GM19438 (cell line): ENCODE data around the gene RNF212B.
"Not testable (repeated sequence)": the region's sequence is repeated elsewhere in the genome, so short reads cannot be mapped to it uniquely, and the experiment has no call there.

ENCODE experiments used
- ATAC-seq: cut with Tn5 transposase; IDR thresholded peaks from one replicate; pipeline ENCODE4 v1.9.1; 2021; ENCODE audit warnings: low read depth; ENCODE audit not compliant: unreplicated experiment

The RNF212B gene, protein sequence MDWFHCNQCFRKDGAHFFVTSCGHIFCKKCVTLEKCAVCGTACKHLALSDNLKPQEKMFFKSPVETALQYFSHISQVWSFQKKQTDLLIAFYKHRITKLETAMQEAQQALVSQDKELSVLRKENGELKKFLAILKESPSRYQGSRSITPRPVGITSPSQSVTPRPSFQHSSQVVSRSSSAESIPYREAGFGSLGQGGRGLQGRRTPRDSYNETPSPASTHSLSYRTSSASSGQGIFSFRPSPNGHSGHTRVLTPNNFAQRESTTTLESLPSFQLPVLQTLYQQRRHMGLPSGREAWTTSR

DNA sequence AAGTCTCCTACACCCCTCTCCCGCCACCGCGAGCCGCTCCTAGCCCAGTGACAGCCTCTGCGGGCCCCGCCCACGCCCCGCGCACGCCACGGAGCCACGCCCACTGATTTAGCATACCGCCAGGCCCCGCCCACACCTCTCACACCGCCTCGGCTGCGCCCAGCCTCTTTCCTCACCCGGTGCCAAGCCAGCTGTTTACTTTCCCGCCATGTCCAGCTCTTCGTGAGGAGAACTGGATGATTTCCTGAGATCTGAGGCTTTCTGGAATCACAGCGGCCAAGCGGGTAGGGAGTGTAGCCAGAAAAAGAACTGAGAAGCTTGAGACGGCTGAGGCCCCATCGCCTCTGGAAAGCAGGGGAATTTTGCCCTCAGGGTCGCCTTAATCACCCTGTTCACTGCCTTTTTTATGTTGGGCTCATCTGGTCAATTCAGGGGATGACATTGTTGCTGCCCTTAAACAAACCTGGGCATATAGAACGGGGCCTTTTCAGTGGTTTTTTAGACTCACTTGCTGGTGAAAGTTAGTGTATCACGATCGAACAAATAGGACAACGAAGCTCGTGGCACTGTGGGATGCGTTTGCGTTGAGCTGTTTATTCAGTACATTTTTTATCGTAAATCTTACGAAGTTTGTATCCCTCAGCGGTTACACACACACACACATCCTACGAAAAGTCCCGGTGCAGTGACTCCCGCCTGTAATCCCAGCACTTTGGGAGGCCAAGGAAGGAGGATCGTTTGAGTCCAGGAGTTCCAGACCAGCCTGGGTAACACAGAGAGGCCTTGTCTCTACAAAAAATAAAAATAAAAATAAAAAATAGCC is at the start of gene RNF212B:
Gene RNF212B, plus strand, starts transcription at position 165 of the 823 bp plus-strand sequence. CDS start 2,410 bp downstream, outside the sequence.
- no peak for ATAC-seq

DNA sequence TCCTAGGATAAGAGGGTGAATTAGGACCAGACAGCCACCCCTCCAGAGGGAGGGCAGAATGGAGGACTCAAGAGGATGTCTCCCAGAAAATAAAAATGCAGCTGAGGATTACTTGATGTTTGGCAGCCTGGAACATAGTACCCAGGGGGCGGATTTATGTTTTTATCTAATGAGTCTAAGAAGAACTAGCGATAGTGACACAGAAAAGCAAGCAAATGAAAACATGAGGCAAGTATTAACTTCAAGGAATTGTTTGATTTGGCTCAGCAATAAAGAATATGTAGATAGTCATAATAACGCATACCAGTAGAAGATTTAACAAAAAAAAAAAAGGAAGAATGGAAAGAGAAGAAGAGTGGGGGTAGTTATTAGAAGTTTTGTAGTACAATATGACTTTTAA is 44.3 kb upstream of the RNF212B start:
- ATAC-seq, result no peak

DNA sequence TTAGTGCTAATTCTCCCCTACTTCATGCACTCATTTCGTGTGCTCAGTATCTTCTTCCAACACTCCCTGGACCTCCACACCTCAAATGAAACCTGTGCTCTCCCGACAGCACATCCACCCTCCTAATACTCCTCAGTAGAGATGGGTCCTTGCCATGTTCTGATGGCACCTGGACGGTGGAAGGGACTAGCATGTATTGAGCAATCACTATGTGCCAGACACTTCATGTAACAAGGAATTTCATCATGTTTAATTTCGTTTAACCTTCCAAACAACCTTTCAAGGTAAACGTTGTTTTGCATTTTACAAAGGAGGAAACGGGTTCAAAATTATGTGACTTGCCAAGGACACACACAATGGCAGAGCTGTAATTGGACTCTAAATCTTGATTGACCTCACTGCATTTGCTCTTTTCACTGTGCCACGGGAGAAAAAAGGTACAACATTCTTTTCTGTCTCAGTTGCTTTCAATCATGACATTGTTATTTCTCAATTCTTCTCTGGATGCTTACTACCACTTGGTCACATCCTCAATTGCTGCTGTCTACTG is 42.1 kb upstream of the RNF212B start:
- no peak for ATAC-seq

DNA sequence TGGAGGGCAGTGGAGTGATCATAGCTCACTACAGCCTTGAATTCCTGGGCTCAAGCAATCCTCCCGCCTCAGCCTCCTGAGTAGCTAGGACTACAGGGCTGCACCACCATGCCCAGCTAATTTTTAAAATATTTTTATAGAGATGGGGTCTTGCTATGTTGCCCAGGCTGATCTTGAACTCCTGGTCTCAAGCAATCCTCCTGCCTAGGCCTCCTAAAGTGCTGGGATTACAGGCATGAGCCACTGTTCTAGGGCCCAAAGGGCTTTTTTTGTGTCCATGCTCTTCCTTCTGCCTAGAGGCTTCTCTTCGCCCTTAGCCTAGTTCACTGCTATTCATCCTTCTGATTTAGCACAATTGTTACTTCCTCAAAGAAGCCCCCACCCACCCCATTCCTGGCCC is 41.2 kb upstream of the RNF212B start:
- ATAC-seq, result not testable (repeated sequence)

DNA sequence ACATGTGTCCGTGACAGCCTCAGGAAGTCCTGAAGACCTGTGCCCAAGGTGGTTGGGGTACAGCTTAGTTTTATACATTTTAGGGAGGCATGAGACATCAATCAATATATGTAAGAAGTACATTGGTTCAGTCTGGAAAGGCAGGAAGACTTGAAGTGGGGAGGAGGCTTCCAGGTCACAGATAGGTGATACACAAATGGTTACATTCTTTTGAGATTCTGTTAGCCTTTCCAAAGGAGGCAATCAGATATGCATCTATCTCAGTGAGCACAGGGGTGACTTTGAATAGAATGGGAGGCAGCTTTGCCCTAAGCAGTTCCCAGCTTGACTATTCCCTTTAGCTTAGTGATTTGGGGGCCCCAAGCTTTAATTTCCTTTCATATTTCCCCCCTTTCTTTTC is 38.6 kb upstream of the RNF212B start:
- ATAC-seq, result not testable (repeated sequence)

DNA sequence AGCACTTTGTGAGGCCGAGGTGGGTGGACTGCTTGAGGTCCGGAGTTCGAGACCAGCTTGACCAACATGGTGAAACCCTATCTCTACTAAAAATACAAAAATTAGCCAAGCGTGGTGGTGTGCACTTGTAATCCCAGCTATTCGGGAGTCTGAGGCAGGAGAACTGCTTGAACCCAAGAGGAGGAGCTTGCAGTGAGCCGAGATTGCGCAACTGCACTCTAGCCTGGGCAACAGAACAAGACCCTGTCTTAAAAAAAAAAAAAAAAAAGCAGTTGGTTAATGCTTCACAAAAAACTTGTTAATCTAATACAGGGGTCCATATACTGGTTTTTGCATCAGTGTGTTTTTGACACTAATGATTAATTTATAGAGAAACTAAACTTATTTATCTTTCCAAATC is 35.7 kb upstream of the RNF212B start:
- ATAC-seq, result no peak

DNA sequence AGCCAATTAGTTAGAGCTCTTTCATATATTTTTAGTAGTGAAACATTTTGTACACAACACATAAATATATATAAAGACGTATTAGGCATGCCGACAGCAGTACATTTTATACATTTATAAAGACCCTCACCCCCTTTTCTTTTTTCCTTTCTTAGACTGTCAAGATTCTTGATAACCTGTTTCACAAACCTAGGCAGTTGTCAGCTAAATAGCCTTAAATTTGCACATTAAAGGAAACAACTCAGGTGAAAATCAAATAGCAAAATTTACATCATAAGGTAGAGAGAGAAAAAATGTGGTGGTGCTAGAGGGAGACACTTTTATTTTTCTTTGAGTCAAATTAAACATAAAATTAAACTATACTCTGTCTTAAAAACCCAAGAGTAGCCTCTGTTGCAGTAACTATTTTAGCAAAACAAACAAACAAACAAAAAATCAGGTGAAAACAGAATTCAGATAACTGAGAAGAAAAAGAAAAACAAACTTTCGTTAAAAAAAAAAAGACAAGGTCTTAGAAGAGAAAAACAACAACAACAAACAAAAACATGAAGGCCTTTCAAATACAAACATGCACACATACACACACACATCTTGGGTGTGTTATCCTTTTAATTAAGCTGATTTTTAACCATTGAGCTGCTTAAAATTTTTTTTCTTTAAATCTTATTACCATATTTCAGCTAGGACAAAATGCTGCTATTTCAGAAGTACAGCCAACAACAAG is 31.2 kb upstream of the RNF212B start:
- no peak for ATAC-seq

DNA sequence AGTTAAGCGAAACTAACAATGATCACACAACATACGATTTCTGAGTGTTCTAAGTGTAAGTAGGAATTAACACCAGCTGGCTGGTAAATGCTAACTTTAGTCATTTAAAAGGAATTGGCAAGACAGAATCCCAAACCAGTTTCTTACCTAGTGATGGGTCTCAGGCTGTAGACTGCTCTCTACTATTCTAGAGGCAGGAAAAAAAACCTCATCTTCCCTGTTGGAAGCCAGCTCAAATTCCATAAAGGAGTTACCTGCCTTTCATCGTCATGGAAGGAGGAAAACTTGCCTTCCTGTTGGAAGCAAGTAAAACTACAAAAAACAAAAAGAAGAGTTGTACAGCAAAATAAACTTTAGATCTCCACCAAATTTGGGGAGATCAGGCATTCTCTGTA is 30.6 kb upstream of the RNF212B start:
- ATAC-seq, result no peak

DNA sequence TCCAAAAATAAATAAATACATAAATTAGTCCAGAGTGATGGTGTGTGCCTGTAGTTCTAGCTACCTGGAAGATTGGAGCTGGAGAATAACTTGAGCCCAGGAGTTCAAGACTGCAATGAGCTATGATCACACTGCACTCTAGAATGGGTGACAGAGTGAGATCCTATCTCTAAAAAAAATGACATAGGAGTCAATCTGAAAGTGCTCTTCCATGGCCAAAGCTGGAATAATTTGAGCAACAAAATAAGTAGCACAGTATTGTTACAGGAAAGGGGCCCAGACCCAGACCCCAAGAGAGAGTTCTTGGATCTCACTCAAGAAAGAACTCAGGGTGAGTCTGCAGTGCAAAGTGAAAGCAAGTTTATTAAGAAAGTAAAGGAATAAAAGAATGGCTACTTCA is 29.4 kb upstream of the RNF212B start:
- no peak for ATAC-seq

DNA sequence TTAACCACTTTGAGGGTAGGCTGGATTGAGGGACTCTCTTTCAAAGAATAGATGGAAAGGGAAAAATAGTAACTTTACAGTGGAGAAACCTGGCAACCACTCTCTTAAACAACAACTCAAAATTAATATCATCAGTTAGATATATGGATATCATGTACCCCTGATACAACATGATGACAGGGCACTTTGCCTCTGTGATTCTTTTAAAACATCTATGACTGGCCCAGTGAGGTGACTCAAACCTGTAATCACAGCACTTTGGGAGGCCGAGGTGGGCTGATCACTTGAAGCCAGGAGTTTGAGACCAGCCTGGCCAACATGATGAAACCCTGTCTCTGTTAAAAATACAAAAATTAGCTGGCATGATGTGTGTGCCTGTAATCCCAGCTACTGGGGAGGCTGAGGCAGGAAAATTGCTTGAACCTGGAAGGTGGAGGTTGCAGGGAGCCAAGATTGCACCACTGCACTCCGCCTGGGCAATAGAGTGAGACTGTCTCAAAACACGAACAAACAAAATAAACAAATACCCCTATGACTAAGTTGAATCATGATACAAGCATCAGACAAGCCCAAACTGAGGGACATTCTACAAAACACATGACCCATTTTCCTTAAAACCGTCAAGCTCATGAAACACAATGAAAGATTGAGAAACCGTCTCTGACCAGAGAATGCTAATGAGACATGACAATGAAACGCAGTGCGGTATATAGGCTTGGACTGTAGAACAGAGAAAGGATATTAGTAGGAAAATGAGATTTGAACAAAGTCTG is 27.9 kb upstream of the RNF212B start:
- ATAC-seq, result no peak

DNA sequence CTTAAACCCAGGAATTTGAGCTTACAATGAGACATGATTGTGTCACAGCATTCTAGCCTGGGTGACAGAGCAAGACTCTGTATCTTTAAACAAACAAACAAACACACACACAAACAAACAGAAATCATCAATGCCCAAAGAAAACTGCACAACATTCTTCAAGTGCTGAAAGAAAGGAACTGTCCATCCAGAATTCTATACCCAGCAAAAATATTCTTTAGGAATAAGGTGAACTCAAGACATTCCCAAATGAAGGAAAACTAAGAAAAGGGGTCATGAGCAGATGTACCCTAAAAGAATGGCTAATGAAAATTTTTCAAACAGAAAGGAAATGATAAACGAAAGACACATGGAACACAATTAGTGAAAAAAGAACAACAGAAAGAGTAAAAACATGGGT is 22.3 kb upstream of the RNF212B start:
- no peak for ATAC-seq

DNA sequence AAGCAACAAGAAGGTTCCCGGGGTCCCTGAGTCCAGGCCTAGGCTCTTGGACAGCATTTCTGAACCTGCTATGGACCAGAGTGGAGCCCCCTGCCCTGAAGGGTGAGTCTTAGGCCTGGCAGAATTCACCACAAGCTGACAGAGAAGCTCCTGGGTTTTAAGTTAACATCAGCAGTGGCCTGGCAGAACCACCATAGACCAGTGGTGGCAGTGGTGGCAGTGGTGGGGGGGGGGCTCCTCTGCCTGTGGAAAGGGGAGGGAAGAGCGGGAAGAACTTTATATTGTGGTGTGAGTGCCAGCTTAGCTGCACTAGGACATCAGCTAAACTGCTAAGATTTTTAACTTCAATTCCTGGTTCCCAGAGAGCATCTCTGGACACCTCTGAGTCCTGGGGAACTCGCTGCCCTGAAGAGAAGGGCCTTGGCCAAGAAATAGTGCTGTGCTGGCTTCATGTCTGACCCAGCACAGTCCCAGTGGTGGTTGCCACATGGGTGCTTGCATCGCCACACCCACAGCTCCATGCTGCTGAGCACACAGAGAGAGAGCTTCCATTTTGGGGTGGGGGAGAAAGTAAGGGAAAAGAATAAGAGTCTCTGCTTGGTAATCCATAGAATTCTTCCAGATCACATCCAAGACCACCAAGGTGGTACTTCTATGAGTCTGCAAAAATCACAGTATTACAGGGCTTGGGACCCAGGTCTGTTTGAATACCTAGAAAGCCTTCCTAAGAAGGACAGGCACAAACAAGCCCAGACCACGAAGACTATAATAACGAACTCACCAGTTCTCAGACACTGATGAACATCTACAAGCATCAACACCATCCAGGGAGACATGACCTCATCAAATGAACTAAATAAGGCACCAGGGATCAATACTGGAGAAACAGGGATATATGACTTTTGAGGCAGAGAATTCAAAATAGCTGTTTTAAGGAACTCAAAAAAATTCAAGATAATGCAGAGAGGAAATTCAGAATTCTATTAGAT is 20.4 kb upstream of the RNF212B start:
- no peak for ATAC-seq

DNA sequence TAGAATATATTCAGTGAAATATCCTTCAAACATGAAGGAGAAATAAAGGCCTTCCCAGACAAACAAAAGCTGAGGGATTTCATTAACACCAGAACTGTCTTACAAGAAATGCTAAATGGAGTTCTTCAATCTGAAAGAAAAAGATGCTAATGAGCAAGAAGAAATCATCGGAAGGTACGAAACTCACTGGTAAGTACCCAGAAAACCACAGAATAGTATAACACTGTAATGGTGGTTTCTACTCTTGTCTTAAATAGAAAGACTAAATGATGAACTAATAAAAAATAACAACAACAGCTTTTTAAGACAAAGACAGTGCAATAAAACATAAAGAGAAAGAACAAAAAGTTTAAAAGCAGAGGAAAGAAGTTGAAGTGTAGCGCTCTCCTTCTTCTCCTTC is 18.7 kb upstream of the RNF212B start:
- ATAC-seq, result no peak

DNA sequence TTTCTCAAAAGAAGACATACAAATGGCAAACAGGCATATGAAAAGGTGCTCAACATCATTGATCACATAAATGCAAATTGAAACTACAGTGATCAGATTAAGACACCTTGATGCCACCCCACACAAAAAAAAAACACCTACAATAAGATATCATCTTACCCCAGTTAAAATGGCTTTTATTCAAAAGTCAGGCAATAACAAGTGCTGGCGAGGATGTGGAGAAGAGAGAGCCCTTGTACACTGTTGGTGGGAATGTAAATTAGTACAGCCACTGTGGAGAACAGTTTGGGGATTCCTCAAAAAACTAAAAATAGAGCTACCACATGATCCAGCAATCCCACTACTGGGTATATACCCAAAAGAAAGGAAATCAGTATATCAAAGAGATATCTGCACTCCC is 12.8 kb upstream of the RNF212B start:
- not testable (repeated sequence) for ATAC-seq

DNA sequence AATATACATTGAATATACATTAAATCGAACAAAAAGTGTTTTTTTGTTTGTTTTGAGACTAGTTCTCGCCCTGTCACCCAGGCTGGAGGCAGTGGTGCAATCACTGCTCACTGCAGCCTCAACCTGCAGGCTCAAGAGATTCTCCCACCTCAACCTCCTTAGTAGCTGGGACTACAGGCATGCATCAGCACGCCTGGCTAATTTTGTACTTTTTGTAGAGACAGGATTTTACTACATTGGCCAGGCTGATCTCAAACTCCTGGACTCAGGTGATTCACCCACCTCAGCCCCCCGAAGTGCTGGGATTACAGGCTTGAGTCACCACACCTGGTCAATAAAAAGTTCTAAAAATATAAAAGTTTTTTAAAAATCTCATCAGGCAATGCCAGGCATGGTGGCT is 10.2 kb upstream of the RNF212B start:
- no peak for ATAC-seq

DNA sequence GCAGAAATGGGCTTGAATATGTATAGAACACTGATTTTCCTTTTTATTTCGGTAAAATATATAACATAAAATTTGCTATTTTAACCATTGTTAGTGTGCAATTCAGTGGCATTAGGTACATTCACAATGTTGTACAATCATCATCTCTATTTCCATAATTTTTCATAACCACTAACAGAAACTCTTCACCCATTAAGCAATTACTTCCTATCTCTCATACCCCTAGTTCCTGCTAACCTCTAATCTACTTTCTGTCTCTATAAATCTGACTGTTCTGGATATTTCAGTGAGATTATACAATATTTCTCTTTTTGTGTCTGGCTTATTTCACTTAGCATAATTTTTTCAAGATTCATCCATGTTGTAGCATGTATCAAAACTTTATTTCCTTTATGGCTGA is 8.9 kb upstream of the RNF212B start:
- no peak for ATAC-seq

DNA sequence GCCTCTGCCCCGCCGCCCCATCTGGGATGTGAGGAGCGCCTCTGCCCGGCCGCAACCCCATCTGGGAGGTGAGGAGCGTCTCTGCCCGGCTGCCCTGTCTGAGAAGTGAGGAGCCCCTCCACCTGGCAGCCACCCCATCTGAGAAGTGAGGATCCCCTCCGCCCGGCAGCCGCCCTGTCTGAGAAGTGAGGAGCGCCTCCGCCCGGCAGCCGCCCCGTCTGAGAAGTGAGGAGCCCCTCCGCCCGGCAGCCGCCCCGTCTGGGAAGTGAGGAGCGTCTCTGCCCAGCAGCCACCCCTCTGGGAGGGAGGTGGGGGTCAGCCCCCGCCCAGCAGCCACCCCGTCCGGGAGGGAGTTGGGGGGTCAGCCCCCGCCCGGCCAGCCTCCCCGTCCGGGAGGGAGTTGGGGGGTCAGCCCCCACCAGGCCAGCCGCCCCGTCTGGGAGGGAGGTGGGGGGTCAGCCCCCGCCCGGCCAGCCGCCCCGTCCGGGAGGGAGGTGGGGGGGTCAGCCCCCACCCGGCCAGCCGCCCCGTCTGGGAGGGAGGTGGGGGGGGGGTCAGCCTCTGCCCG is 5.4 kb upstream of the RNF212B start:
- ATAC-seq, result not testable (repeated sequence)

DNA sequence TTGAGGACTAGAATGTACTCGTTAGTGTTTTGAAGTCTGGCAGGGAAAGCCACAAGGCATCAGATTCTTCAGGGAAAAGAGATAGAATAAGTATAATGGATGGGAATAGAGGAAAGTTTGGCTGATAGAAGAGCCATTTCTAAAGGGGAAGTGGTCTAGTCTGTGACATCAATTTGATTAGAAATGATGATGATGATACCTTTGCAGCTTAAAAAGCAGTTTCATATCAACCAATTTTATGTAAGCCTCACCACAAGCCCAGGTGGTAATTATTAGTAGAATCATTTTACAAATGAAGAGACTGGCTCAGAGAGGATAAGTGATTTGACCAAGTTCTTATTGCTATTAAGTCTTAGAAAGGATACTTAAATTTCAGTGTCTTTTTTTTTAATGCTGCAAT is 2.9 kb downstream of the RNF212B start:
- no peak for ATAC-seq
